Bone marrow (tissue), 2 donors: ENCODE results near the gene HSD3B1.

Source experiments
- DNase-seq, 2 donors: peaks; one replicate each; lab custom pipeline; 2025; lab: John Stamatoyannopoulos, UW

The HSD3B1 gene

DNA sequence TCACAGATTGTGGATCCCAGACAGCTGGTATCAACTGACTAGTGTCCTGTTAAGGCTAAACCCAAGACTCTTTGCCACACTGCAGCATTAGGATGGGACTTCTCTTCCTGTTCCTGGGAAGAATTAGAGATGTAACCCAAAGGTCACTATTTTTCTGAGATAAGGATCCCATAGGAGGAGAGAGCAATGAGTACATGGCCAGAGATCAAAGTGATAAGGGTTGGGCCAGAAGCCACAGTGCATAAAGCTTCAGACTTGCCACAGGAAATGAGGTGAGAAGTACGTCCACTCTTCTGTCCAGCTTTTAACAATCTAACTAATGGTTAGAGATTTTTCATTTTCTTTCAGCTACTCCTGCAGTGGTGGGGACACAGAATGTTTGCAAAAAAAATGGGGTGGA lies at the start of gene HSD3B1:
HSD3B1 (plus strand) TSS at position 270 of the 400 bp plus-strand sequence. CDS start 267 bp downstream, outside the sequence.
- DNase-seq, result no peak

DNA sequence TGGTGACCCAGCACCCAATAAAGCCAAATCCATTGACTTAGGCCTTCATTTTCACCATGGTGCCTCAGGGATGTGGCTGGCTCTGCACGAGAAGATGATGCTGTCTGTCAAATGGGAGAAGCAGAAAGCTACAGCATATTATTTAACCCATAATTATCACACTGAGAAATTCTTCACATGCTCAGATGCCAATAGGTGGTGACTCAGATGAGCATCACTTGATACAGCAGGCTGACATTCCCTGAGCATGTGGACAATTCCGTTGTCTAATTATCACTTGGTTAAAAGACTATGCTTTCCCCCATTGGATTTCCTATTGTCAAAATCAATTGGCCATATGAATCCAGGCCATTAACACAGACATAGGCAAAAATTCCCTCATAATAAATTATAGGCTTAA lies 44.0 kb upstream of the HSD3B1 start:
- no peak for DNase-seq

DNA sequence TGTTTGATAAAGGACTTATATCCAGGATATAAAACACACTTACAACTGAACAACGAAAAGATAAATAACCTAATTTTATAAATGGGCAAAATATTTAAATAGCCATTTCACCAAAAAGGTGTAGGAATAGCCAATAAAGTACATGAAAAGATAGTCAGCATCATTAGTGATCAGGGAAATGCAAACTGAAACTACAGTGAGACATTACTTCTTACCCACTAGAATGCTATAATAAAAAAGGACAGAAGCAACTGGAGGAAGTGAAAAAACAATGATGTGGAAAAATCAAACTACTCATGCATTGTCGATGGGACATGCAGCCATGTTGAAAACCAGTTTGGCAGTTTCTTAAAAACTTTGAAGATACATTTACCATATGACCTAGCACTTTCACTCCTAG lies 43.4 kb upstream of the HSD3B1 start:
- no peak for DNase-seq

DNA sequence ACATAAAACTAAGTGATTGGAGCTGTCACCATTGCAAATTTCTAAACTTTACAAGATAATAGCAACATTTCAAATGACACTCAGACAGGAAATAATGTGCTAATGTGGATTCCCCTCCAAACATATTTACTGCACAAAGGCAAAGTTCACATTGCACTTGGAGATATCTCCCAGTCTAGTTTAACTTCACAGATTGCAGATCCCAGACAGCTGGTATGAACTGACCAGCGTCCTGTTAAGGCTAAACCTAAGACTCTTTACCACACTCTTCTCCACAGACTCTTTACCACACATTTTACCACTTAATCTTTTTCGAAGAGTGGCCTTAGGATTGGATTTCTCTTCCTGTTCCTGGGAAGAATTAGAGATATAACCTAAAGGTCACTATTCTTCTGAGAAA lies 40.6 kb upstream of the HSD3B1 start:
- no peak for DNase-seq

DNA sequence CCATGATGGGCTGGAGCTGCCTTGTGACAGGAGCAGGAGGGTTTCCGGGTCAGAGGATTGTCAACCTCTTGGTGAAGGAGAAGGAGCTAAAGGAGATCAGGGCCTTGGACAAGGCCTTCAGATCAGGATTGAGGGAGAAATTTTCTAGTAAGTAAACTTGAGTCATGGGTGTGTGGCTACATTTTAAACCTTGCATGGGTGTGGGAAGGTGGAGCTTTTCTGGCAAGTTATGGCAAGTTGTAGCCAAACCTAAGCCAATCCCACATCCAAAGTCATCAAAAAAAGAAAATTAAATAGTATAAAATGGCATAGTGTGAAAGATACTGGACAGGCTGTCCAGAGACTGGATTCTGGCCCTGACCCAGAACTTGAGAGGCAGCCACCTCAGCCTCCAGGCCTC lies 39.8 kb upstream of the HSD3B1 start:
- no peak for DNase-seq

DNA sequence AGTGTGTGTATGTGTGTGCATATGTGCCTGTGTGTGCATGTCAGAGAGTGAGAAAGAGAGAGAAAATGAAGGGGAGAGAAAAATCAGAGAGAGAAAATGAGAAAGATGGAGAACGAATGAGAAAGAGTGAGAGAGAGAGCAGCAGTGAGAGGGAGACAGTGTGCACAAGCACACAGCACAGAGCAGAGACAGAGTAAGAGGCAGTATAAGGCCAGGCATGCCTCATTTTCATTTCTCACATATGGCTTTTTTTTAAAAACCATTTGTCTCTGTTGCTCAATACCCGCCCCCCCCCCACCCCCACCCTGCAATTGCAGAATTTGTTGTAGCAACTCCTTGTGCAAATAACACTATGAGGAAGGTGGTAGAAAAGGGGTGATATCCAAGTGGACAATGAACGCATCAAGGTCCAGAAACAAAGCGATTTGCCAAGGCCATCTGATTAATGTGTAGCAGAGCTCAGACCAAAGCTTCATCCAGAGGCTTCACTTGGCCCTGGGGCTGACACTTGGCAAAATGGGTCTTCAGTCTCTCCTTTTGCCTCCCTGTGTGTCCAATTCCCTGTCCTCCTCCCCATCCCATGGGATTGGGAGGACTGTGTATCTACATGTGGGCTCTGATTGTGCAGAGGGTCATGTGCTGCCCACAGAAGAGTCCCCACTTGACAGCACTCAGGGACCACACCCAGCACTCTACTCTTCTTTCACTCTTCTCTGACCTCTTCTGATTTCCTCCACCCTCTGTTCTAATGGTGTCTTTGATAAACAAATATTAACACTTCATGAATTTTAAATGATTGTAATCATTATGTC lies 38.9 kb upstream of the HSD3B1 start:
- no peak for DNase-seq

DNA sequence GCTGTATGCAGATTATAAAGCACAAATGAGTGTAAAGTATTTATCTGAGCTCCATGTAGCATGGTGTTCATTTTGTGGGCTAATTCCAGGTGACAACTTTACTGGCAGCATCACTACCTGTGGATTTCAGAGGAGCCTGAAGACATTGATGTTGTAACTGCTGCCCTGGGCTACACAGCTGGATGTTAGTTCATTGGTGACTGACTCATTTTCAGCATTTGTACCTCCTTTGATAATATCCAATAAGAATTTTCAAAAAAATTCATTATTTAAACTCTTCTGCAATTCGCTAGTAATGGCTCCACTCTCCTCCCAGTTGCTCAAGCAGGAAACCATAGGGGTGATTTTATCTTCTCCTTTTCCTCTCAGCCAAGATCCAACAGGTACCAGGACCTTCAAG lies 37.3 kb upstream of the HSD3B1 start:
- DNase-seq, result no peak

DNA sequence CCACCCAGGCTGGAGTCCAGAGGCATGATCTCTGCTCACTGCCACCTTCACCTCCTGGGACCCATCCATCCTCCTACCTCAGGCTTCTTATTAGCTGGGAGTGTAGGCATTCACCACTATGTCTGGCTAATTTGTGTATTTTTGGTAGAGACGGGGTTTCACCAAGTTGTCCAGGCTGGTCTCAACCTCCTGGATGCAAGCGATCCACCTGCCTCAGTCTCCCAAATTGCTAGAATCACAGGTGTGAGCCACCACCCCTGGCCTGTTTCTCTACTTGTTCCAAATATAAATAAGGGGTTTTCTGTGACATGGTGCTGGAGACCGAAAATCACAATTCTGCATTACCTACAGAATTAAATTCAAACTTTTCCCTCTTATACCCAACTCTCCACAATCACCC lies 36.6 kb upstream of the HSD3B1 start:
- no peak for DNase-seq

DNA sequence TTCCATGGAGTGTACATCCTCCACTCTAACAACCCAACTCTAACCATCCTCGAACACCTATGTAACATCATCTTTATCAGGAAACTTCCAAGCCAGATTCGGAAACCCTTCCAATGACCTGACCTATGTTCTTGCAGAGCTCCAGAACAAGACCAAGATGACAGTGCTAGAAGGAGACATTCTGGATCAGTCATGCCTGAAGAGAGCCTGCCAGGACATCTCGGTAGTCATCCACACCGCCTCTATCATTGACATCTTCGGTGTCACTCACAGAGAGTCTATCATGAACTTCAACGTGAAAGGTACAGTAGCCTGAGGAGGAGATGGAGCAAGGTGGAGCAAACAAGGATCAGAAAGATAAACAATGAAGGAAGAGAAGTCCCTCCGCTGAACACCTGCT lies 36.1 kb upstream of the HSD3B1 start:
- no peak for DNase-seq

DNA sequence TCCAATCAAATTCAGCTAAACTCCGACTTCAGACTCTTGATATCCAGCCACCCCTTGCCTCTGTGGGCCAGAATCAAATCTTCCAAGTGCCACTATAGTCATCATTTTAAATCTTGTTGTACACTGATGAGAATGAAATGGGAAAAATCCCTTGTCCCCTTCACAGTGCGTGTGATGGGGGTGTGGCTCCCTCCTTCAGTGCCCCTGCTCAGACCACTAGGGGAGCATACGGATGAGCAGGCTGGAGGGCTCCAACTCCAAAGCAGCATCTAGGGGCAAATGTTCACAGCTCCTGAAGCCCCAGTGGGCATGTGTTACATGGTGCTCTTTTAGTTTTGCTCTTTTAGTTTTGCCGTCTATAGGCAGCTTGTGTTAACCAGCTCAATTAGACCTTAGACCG lies 35.4 kb upstream of the HSD3B1 start:
- DNase-seq, result no peak

DNA sequence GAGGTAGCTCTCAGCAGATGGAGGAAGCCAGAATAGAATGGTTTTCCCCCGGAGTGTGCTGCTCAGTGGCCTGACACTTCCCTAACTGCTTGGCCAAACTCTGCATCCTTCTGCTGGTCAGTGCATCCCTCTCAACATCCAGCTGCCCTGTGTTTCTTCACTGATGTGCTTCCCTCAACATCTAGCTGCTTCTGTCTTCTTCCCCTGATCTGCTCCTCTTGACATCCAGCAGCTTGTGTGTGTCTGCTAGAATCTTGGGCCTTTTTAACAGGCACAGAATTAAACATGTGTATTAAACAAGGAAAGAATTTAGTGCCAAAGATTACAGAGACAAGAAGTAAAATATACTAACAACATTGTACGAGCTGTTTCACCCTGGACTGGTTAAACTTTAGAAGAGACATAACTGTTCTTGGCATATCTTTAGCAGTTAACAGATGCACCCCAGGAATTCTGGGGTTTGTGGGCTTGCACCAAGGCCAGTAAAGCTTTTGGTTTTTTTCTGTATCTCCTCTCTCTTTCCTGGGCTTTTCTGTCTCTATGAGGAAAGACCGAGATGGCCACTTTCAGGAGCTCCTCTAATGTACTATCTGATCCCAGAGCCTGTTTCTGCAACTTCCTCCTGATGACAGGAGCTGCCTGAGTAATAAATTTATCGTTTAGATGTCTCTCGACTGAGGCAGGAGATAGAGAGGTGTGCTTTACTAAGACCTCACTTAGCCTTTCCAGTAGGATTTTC lies 34.8 kb upstream of the HSD3B1 start:
- no peak for DNase-seq

DNA sequence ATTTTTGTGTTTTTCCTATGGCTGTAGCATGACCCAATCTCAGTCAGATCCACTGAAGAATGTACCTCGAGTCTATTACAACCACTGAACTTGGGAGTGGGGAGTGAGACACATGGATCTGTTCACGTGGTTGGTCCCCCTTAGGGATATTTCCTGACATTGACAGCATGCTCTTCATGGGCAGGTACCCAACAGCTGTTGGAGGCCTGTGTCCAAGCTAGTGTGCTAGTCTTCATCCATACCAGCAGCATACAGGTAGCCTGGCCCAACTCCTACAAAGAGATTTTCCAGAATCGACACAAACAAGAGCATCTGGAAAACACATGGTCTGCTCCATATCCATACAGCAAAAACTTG lies 34.2 kb upstream of the HSD3B1 start:
- no peak for DNase-seq

DNA sequence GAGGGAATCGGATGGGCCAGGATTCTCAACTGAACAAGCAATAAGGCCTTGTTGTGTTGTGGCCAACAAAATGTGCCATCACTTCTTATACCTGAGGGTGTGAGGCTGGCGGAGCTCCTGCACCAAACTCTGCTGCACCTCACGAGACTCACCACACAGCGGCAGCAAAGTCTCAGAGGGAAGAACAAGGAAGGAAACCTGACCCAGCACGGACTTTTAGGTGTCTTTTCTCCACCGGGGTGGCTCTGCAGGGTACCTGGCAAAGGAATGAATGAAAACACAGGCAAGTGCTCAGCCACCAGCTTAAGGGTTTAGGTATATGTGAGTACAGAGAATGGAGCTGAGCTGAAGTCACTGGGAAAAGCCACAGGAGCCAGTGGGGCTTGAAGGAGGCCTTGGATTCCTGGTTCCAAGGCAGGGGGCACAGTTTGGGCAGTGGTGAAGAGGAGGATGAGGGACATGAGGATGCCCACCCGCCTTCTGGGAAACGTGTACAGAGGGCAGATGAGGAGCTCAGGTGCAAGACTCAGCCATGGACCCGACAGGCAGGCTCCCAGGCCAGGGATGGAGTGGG lies 31.1 kb upstream of the HSD3B1 start:
- DNase-seq, result no peak

DNA sequence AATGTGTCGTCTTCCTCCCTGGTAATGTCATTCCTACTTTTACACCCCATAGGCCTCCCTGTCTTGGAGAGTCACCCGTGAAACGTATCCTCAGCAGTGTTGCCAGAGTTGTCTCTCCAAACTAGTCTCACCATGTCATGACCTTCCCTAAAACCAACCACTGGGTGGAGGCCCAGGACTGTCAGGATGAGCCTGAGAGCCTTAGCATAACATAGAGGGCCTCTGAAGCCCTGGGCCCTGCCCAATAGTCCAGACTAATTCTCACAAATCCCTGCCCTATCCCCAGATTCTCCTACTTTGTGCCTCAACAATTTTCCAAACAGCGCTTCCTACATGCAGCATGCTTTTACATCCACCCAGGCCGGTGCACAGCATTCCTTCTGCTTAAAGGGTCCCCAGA lies 29.3 kb upstream of the HSD3B1 start:
- DNase-seq, result no peak

DNA sequence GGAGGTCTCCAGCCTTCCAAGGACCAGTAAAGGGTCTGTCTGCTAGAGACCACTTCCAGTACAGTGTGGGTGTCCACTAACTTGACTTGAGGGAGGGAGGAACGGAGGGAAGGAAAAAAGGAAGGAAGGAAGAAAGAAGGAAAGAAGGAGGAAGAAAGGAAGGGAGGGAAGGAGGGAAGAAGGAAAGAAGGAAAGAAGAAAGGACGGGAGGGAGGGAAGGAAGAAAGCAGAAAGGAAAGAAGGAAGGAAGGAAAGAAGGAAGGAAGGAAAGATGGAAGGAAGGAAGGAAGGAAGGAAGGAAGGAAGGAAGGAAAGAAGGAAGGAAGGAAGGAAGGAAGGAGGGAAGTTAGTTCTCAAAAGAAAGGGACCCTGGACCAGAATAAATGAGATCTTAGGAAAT lies 26.8 kb upstream of the HSD3B1 start:
- DNase-seq, result no peak

DNA sequence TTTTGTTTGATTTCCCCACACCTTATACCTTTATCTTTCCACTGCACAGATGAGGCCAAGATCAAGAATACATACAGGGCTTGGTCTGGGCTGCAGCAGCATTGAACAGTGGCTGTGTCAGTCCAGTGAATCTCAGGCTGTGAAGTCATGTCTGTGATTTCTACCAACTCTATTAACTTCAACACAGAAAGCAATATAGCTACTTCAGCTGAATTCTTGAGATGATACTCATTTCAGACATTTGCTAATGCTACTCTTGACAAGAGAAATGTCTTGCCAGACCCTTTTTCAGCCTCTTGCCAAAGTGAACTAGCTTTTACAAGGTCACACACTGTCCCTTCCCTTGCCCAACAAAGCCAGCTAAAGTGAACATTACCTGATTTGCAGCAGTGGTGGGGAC lies 25.1 kb upstream of the HSD3B1 start:
- DNase-seq, result no peak

DNA sequence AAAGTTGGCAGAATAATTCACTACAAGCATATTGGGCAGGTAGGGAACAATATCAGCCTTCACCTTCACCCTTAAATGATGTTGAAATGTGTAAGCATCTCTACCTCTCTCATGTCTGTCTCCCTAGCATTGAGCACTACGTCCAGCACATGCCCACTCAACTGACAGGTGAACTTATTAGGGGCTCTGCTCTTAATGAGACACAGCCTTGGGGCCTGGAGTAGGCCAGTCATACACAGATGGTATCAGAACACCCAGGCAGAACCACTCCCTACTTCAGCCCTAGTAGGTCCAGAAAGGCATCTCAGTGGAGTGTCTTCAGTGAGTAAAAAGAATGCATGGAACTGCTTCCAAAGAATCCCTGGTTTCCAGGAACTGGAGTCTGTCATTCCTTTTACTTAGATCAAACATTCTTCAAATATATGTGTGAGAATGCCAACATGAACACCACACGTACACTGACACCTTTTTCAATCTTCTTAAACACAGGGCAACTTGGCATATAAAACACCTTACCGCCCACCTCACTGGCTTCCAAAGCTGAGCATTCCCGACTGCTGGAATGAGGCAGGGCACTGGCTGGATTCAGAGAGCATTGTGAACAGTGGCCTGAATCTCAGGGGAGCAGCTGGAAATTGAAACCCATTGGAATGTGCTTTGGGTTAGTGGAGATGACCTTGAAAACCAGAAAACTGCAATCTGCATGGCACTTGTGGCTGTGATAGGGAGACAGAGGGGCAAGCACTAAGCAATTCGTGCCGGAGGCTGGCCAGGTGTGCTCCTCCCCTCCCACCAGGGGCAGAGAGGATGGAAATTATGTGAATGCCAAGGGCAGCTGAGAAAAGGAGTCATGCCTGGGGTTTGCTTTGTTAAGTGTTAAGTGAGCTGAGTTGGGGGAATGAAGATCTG lies 24.2 kb upstream of the HSD3B1 start:
- DNase-seq, result no peak

DNA sequence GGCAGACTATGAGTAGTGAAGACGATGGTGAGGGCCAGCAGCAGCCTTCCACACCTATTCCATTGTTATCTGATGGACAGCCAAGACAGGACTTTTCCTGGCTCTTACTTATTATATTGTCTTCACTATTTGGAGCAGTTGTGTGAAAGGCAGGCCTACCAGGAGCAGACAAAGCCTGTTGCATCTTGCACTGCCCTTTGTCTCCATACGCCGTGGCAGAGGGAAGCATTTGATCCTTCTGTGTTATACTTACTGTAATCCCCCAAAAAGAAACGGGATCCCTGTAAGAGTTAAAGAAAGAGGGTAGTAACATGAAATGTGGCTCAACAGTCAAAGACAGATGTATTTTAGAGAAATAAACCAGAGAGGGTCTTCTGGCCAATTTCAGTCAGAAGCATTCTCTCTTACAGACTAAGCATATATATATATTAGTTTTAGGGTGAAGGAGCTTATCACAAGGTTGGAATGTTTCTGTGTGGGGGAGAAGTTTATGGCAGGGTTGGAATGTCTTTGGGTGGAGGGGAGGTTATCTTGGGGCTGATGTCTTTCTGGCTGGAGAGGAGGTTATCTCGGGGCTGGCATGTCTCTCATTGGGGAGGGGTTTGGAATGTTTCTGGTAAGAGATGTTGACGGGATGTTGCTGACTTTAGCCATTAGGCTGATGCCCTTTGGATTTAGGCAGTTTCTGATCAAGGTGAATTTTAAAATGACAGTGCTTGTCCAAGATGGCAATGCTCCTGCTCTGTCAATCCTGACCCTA lies 23.4 kb upstream of the HSD3B1 start:
- no peak for DNase-seq

DNA sequence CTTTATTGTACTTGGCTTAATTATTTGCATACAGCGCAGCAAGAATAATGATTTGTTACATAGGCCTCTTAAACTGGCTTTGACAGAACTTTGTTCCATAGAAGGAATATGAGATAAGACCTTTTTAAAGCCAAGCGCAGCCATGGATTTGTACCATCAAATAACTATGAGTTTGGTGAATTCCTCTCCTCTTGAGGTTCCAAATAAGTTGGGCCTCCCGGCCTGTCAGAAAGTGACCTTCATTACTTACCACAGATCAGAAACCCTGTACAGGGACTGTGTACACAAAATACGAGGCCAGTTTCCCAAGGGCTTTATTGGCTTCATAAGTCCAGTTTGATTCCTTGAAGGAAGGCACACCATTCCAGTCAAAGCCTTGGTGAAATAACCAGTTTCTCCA lies 21.8 kb upstream of the HSD3B1 start:
- DNase-seq, result no peak

DNA sequence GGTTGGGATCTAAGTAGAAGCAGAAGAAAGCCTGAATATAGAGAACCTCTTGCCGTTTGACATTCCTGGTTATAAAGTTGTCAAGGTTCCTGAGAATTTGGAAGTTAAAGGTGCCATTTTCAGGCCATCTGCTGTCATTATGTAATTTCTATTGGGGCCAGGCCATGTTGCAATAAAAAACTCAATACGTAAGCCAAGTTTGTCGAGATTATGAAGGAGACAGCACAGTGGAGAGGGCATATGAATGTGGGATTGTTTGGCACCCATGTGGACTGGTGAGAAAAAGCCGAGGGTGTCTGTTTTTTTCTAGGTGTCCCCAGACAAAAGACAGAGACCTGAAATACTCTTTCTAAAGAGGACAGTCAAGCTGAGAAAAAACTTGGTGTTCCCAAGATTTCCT lies 18.8 kb upstream of the HSD3B1 start:
- DNase-seq, result no peak

DNA sequence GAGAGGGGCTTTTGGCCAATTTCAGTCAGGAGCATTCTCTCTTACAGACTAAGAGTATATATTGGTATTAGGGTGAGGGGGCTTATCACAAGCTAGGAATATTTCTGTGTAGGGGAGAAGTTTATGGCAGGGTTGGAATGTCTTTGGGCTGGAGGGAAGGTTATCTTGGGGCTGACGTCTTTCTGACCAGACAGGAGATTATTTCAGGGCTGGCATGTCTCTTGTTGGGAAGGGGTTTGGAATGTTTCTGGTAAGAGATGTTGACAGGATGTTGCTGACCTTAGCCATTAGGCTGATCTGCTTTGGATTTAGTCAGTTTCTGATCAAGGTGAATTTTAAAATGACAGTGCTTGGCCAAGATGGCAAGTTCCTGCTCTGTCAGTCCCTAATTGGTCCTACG lies 17.8 kb upstream of the HSD3B1 start:
- DNase-seq, result no peak

DNA sequence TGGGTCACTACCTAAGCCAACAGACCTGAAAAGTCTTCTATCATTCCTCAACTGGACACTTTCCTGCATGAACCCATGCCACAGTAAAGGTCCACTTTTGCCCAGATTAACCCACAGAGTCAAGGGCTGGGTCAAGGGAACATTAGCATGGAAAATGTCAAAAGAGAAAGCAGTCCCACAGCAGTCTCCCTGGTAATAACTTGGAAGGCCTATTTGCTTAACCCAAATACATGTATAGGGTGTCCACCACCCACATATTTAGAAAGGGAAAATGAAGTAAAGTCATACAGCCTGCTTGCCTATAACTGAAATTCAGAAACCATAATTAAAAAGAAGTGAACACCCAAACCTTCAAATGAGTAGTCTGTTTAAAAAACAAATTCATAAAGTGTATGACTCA lies 16.1 kb upstream of the HSD3B1 start:
- DNase-seq, result no peak
